Measurements from ENCODE around the gene HIPK3. TPM values are rescaled to one million over a fixed set of nuclear protein-coding genes. Genes with fewer than 3 reads are reported as not detected.

The HIPK3 gene
- total and polyA plus RNA-seq, 9 of the 15 experiments (the other 6 are each of a cell fraction or from before 2014, with no cell fraction given): 2.3 to 19.6 (median 7.5) TPM

DNA sequence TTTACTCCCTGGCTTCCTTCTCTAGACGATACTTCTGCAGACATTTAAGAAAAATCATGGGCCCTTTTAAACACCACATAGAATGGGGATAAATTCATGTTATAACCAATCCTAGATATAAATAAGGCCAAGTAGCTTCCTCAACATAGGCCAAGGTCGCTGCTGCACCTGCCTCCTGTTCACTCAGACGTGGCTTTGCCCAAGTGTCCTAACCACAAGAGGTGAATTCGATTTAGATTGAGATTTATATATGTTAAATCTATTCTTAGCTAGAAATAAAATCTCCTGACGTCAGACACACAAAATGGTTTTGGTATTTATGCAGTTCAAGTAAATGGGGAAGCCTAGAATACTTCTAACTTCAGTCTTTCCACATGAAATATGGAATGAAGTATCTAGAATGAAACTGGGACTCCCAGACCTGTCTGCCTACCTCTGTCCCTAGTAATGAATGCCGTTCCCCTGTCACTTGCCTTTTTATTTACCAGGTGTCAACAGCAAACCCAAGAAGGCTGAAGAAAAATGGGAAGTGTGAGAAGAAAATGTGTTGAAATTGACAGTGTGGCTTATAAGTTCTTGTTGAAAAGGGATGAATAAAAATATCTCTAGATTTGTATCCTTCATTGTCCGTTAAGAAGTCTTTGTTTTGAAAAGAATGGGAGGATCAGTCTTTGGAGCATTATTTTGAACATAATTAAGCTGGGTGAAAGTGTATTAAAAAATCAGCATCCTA is 131.8 kb downstream of the HIPK3 start (continued):
- TF ChIP-seq CHD7 (IDR thresholded peaks at IDR 0.05; ENCODE audit: low read depth, low read length) (no peak), SRF (CRISPR knock-in tag; IDR thresholded peaks at IDR 0.05) (no peak), HMG20A (CRISPR knock-in tag; conservative IDR thresholded peaks at IDR 0.05) (no peak), TAF1 (IDR thresholded peaks at IDR 0.05; ENCODE audit: control insufficient read depth, extremely low read depth, insufficient read depth, low read length, severe bottlenecking) (no peak), DNMT1 (IDR thresholded peaks at IDR 0.05) (no peak)
- TF ChIP-seq, protein P1, sequence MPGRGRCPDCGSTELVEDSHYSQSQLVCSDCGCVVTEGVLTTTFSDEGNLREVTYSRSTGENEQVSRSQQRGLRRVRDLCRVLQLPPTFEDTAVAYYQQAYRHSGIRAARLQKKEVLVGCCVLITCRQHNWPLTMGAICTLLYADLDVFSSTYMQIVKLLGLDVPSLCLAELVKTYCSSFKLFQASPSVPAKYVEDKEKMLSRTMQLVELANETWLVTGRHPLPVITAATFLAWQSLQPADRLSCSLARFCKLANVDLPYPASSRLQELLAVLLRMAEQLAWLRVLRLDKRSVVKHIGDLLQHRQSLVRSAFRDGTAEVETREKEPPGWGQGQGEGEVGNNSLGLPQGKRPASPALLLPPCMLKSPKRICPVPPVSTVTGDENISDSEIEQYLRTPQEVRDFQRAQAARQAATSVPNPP (IDR thresholded peaks at IDR 0.05; ENCODE audit: borderline replicate concordance, insufficient read depth, insufficient read length): no peak
